GM19240 (cell line): Measurements from ENCODE around the gene TPCN1.

Source experiments
- DNase-seq: peaks from one replicate; pipeline ENCODE4 v3.0.0; 2011; ENCODE audit warnings: low spot score; ENCODE audit not compliant: insufficient read length

Gene TPCN1

GRCh38 chr12:113221181-113221996 lies at the start of gene TPCN1:
TSS of gene TPCN1 (plus strand) at chr12:113221464. CDS start at chr12:113226853, 5,389 bp downstream.
- DNase-seq: peak; percentile 69

- no peak for DNase-seq
Measured at GRCh38 chr12:113171543-113171942, 49.7 kb upstream of the TPCN1 start.

DNA sequence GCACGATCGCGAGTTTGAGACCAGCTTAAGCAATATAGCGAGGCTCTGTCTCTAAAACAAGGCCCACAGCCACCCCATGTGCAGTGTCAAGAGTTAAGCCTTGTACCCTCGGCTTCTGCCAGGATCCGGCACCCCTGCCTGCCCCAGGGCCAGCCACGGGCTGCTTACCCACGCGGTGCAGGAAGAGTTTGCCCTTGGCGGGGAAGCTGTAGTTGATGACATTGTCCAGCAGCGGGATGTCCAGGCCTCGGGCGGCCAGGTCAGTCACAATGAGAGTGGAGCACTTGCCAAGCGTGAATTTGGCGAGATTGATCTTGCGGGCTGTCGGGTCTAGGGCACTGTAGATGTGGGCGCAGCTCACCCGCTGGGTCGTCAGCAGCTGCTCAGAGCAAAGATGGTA lies 49.1 kb upstream of the TPCN1 start:
- DNase-seq: no peak

DNA sequence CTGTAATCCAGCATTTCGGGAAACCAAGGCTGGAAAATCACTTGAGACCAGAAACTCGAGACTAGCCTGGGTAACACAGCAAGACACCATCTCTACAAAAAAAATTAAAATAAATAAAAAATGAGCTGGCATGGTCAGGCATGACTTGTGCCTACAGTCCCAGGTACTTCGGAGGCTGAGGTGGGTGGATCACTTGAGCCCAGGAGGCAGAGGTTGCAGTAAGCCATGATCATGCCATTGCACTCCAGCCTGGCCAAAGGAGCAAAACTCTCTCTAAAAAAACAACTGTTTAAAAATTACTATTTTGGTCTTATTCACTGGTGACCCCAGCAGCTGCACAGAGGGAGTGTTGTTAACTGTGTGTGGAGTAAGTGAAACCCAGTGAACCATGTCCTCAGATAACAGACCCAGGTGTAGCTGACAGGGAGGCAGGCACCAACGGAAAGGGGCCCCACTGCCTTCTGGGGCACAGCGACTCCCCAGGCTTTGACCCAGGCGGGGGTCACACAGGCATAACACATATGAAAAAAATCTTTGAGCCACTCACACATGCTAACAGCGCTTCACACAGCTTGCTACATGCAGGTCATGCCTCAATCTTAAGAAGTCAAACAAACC lies 48.1 kb upstream of the TPCN1 start:
- DNase-seq: peak; percentile 55

DNA sequence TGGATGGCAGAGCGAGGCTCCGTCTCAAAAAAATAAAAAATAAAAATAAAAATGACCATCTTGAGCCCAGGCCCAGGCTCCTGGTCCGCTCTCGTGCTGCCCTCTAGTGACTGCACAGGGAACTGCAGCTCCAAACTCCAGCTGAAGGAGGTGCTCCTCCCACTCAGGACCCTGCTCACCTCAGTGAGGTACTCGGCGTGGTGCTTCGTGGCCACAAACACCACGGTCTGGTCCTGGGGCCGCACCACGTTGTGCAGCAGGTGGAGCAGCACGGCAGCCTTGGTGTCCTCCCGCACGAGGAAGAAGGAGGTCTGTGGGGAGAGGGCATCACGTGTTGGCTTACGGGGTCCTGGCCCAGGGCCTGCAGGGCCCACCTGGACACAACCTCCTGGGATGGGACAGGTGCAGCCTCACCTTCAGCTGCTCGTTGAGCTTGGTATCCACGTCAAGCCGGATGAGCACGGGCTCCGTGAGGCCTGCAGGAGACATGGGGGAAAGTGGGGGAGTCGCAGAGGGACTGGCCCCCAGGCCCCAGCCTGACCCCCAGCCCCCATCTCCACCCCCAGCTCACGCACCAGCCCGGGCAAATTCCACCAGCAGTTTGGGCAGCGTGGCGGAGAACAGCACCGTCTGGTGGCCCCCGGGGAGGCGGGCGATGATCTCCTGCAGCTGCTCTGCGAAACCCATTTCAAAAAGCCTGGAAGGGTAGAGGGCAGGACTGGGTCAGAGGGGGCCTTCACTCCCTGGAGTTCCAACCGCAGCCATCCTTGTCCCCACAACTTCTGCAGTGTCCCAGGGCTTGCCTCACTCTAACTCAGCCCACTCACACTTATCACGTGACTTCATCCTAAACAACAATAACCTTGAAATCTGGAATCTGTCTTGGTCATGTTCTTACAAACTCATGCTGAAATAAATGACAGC lies 46.5 kb upstream of the TPCN1 start:
- DNase-seq: peak; percentile 88

DNA sequence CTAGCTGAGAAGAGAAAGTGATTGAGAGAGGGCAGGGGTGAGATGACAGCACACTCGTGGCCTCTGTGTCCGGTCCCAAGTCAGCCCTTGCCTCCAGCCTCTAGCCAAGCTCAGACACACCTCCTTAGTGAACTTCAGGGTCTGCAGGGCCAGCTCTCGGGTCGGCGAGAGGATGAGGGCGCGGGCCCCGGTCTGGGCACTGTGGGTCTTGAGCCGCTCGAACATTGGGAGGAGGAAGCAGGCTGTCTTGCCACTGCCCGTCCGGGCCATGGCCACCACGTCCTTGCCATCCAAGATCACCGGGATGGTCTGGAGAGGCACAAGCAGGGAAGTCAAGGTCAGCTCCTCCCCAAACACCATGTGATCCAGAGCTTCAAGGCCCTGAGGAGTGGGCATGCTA lies 42.2 kb upstream of the TPCN1 start:
- DNase-seq: no peak

DNA sequence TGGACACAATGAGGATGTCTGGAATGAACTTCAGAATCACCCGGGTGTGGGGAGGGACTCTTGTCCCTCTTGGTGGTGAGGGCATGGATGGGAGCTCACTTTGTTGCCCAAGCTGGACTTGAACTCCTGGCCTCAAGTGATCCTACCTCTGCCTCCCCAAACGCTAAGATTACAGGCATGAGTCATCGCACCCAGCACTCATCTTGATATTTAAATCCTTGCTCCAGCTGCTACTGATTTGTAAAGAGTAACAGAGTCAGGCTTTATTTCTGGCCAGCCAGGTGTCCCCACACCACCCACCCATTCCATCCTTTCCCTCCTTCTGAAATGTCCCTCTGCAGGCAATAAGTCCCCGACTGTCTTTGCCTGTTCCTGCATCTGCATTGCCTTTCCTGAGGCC lies 40.9 kb upstream of the TPCN1 start:
- no peak for DNase-seq

DNA sequence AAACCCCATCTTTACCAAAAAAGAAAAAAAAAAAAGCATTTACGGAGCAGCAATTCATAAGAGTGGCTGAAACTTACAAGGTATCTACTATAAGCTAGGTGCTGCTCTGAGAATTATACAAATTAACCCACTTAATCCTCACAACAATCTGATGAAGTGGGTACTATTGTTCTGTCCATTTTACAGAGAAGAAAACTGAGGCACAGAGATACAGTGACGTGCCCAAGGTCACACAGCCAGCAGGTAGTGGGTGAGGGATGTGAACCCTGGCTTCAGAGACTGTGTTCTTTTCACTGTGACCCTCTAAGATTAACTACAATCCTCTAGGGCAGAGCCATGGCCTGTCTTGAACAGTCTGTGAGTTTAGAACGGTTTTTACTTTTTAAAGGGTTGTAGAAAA lies 39.3 kb upstream of the TPCN1 start:
- DNase-seq: no peak

DNA sequence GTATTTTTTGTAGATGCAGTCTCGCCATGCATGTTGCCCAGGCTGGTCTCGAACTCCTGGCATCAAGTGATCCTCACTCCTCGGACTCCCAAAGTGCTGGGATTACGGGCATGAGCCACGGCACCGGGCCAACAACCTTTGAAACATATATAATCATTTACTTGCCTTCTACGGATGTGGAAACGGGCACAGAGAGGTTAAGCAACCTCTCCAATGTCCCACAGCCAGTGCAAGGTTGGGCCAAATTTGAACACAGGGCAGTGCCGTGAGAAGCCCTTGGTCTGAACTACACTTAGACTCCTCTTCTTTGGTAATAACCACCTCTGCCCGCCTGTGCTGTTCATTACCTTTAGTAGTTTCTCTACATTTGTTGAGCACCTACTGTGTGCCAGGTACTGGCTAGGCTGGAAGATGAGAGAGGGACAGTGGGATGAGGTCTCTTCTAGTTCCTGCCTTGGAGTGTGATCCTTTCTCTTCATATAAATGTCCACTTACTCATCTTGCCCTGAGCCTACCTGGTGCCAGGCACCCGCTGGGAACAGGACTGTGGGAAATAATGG lies 38.2 kb upstream of the TPCN1 start:
- DNase-seq: no peak

- no peak for DNase-seq
Measured at GRCh38 chr12:113184098-113184899, 37.0 kb upstream of the TPCN1 start.

DNA sequence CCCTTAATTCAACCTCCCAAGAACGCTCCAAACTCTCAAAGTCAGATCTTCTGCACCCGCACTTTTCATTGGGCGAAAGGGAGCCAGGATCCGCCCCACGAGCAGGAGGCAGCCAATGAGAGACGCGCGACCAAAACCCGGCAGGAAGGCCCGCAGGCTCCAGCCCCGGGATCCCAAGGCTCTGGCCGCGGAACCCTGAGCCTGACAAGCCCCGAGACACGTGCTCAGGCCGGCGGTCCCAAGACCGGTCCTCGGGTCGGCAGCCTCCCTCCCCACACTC lies 36.4 kb upstream of the TPCN1 start:
- DNase-seq: peak; percentile 93

GRCh38 chr12:113185180-113186032 lies 35.9 kb upstream of the TPCN1 start, which contains the start of the genes DDX54 and RITA1:
TSS of gene DDX54 (minus strand) at chr12:113185478. CDS start at chr12:113185451, 27 bp downstream.
TSS of gene RITA1 (plus strand) at chr12:113185721. CDS start at chr12:113186747, 1,026 bp downstream.
- DNase-seq: peak; percentile 61

GRCh38 chr12:113186033-113186365 lies 35.3 kb upstream of the TPCN1 start:
- no peak for DNase-seq

DNA sequence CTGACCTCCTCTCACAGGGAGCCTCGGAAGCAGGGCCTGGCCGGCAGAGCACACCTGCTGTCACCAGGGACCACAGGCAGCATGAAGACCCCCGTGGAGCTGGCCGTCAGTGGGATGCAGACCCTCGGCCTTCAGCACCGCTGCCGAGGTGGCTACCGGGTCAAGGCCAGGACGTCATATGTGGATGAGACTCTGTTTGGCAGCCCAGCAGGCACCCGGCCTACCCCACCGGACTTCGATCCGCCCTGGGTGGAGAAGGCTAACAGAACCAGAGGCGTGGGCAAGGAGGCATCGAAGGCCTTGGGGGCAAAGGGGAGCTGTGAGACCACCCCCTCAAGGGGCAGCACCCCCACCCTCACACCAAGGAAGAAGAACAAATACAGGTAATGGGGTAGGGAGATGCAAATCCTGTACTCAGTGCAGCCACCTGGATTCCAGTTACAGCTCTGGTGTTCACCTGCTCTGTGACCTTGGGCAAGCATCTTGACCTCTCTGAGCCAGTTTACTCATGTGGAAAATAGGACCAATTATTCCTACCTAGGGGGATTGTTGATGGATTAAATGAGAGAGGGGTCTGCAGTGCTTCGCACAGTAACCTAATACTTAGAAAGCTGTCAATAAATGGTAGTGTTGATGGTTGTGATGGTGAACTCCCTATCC lies 34.5 kb upstream of the TPCN1 start:
- DNase-seq: no peak

- DNase-seq: no peak
Measured at GRCh38 chr12:113189361-113189760, 31.9 kb upstream of the TPCN1 start.

DNA sequence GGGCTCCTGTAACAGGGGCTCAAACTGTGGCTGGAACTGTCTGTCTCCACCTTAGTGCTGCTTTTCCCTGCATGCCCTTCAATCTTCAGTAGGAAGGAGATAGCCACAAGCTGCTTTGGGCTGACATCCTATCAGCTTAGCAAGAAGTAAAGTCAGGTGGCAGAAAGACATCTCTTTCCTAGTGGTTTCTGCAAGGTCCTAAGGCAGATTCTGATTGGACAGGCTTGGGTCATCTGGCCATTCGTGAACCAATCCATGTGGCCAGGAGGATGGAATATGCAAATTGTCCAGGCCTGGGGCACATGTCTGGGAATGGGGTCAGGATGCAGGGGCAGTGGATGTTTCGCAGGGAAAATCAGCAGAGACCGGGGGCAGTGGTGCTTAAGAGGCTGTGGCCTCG lies 30.5 kb upstream of the TPCN1 start:
- DNase-seq: no peak

DNA sequence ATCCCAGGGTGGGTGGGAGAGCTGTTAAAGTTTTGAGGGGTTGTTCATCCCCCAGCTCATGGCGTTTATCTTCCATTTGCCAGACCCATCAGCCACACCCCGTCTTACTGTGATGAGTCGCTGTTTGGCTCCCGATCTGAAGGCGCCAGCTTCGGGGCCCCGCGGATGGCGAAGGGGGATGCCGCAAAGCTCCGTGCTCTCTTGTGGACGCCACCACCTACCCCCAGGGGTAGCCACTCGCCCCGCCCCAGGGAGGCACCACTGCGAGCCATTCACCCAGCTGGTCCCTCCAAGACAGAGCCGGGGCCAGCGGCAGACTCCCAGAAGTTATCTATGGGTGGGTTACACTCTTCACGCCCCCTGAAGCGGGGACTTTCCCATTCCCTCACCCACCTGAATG lies 30.0 kb upstream of the TPCN1 start:
- no peak for DNase-seq

GRCh38 chr12:113194971-113195391 lies 26.3 kb upstream of the TPCN1 start:
- no peak for DNase-seq

DNA sequence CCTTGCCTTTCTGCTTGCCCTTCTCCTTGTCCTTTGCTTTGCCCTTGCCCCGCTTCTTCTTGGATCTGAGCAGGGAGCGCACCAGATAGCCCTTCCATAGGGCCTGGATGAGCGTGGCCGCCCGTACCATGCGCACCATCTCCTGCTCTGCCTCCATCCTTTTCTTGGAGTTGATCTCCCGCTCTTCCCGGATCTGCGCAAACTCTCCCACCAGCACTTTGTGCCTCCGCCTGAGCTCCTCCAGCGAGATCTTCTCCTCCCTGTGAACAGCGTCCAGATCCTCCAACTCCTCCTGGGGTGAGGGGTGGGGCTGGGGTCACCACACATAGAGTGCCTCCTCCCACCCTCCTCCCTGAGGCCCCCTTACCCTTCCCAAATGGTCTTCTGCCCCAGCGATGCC lies 25.7 kb upstream of the TPCN1 start:
- DNase-seq: no peak
